PC-9 (cell line): Measurements from ENCODE around the gene MEF2C. TPM values are rescaled to one million over a fixed set of nuclear protein-coding genes. Genes with fewer than 3 reads are reported as not detected.

Source experiments
- BruUV-seq: library from RNA; stranded (reverse); fragments of 400-500 nt; replicated peaks from 2 replicates; lab custom pipeline; 2021; lab: Mats Ljungman, UMichigan
- CTCF ChIA-PET: fragments of 300-600 bp; sonication (Branson Sonifier 250); formaldehyde crosslinking; loops from one replicate; lab custom pipeline; 2022; ENCODE audit warnings: antibody characterized with exemption; lab: Charles Lee
- POLR2A ChIA-PET: fragments of 300-600 bp; sonication (Branson Sonifier 250); formaldehyde crosslinking; loops from one replicate; lab custom pipeline; 2022; ENCODE audit warnings: antibody characterized with exemption; ENCODE audit not compliant: unreplicated experiment; lab: Charles Lee
- DNase-seq, 2 experiments: peaks; one replicate each; pipeline versions ENCODE4 v3.0.0 to v3.0.0-alpha.2; 2015 to 2022; ENCODE audit warnings: mixed read lengths in 1 of 2
- H2AFZ ChIP-seq: fragments of 200-600 bp; sonication (generic); 2 replicates; pipeline ENCODE4 v1.8.1; 2017; ENCODE audit warnings: antibody characterized with exemption
- H3F3A ChIP-seq: fragments of 200-600 bp; sonication (generic); 2 replicates; pipeline ENCODE4 v1.8.1; 2017; ENCODE audit warnings: antibody characterized with exemption, mild to moderate bottlenecking, low read depth; ENCODE audit not compliant: insufficient read depth
- H3K27ac ChIP-seq: fragments of 200-600 bp; sonication (generic); 2 replicates; pipeline ENCODE4 v1.6.1; 2016; ENCODE audit warnings: mixed run types
- H3K27me3 ChIP-seq: fragments of 200-600 bp; sonication (generic); 2 replicates; pipeline ENCODE4 v1.6.1; 2016; ENCODE audit warnings: low read depth, mixed run types; ENCODE audit not compliant: insufficient read depth
- H3K36me3 ChIP-seq: fragments of 200-600 bp; sonication (generic); 2 replicates; pipeline ENCODE4 v1.6.1; 2016; ENCODE audit warnings: low read depth, mixed run types
- H3K4me1 ChIP-seq: fragments of 200-600 bp; sonication (generic); replicated peaks from 2 replicates; pipeline ENCODE4 v1.6.1; 2016; ENCODE audit warnings: mixed run types; ENCODE audit not compliant: insufficient read depth
- H3K4me2 ChIP-seq: fragments of 200-600 bp; sonication (generic); 2 replicates; pipeline ENCODE4 v1.6.1; 2017; ENCODE audit warnings: mixed run types
- H3K4me3 ChIP-seq: fragments of 200-600 bp; sonication (generic); 2 replicates; pipeline ENCODE4 v1.6.1; 2016; ENCODE audit warnings: mixed run types
- H3K79me2 ChIP-seq: fragments of 200-600 bp; sonication (generic); 2 replicates; pipeline ENCODE4 v1.6.1; 2017; ENCODE audit warnings: low read depth, mixed run types
- H3K9me2 ChIP-seq: fragments of 200-600 bp; sonication (generic); 2 replicates; pipeline ENCODE4 v1.8.1; 2017; ENCODE audit warnings: mild to moderate bottlenecking; ENCODE audit not compliant: insufficient read depth
- H3K9me3 ChIP-seq: fragments of 200-600 bp; sonication (generic); 2 replicates; pipeline ENCODE4 v1.8.1; 2016; ENCODE audit warnings: low read depth; ENCODE audit not compliant: insufficient read depth
- H4K20me1 ChIP-seq: fragments of 200-600 bp; sonication (generic); 2 replicates; pipeline ENCODE4 v1.8.1; 2017; ENCODE audit not compliant: insufficient read depth
- CTCF ChIP-seq: fragments of 200-600 bp; sonication (generic); conservative IDR thresholded peaks from 2 replicates; pipeline ENCODE4 v1.6.1; 2017; ENCODE audit warnings: mixed run types, antibody characterized with exemption, mild to moderate bottlenecking, moderate library complexity
- EZH2 ChIP-seq: fragments of 200-600 bp; sonication (generic); IDR thresholded peaks from 2 replicates; pipeline ENCODE4 v1.8.0; 2017; ENCODE audit warnings: antibody characterized with exemption, low read depth
- intact Hi-C: fragments of 100-400 bp; cut with micrococcal nuclease; formaldehyde crosslinking; loops from one replicate; pipeline ENCODE4 v1.10.0; 2022; ENCODE audit not compliant: unreplicated experiment
- total RNA-seq: library from RNA; stranded (reverse); gene quantifications from 2 replicates; pipeline ENCODE4 v1.2.3, GENCODE V29; 2021

MEF2C gene
- total RNA-seq, 1 experiment from 2014 or later, result 2.5 TPM

GRCh38 chr5:88888291-88888690 is 5.3 kb upstream of the MEF2C start:
- Histone ChIP-seq H2AFZ (no peak overlapping the region), H4K20me1 (no peaks in the 10 kb centered on the region), H3F3A (no peaks in the 10 kb centered on the region; the same call in 1 of the 2 replicates), H3K4me1 (peaks cover 7% of the 10 kb centered on the region), H3K4me3 (no peak overlapping the region), H3K79me2 (no peaks in the 10 kb centered on the region), H3K36me3 (no peaks in the 10 kb centered on the region), H3K27ac (no peak overlapping the region), H3K4me2 (no peak overlapping the region), H3K9me3 (no peaks in the 10 kb centered on the region), H3K27me3 (no peaks in the 10 kb centered on the region), H3K9me2 (no peaks in the 10 kb centered on the region)
- BruUV-seq, result no TSS peak
- DNase-seq, result no peak
- TF ChIP-seq CTCF, result no peak
- TF ChIP-seq EZH2, result no peak
- intact Hi-C loops, result no loop called here
- ChIA-PET CTCF (no interaction called here), POLR2A (no interaction called here)

- POLR2A ChIA-PET, result no interaction called here
- Histone ChIP-seq H3F3A (no peaks in the 10 kb centered on the region; the same call in 1 of the 2 replicates), H3K4me2 (no peak overlapping the region), H3K4me3 (no peak overlapping the region), H3K4me1 (peaks cover 7% of the 10 kb centered on the region), H3K27me3 (no peaks in the 10 kb centered on the region), H3K9me2 (no peaks in the 10 kb centered on the region), H3K36me3 (no peaks in the 10 kb centered on the region), H4K20me1 (no peaks in the 10 kb centered on the region), H2AFZ (no peak overlapping the region), H3K79me2 (no peaks in the 10 kb centered on the region), H3K27ac (no peak overlapping the region), H3K9me3 (no peaks in the 10 kb centered on the region)
- BruUV-seq, result no TSS peak
- no peak for DNase-seq
- TF ChIP-seq CTCF (no peak), EZH2 (no peak)
- CTCF ChIA-PET, result no interaction called here
- intact Hi-C loops, result no loop called here
Measured at GRCh38 chr5:88887342-88887741, 4.4 kb upstream of the MEF2C start.

- POLR2A ChIA-PET, result no interaction called here
- H3K27ac ChIP-seq, result no peak overlapping the region
Measured at GRCh38 chr5:88886746-88887341, 3.9 kb upstream of the MEF2C start.

More at GRCh38 chr5:88886746-88887341, 3.9 kb upstream of the MEF2C start:
- no peak for TF ChIP-seq CTCF
- no peak for TF ChIP-seq EZH2
- Histone ChIP-seq H3K9me2 (no peaks in the 10 kb centered on the region), H3K36me3 (no peaks in the 10 kb centered on the region), H3K4me3 (no peak overlapping the region), H4K20me1 (no peaks in the 10 kb centered on the region), H3K4me1 (peaks cover 7% of the 10 kb centered on the region), H3K27me3 (no peaks in the 10 kb centered on the region), H3K79me2 (no peaks in the 10 kb centered on the region), H3F3A (no peaks in the 10 kb centered on the region; the same call in 1 of the 2 replicates), H3K9me3 (no peaks in the 10 kb centered on the region), H2AFZ (no peak overlapping the region), H3K4me2 (no peak overlapping the region)
- intact Hi-C loops, result no loop called here
- DNase-seq, result no peak
- CTCF ChIA-PET, result no interaction called here
- BruUV-seq, result no TSS peak
